DND-41 (cell line): Measurements from ENCODE around the gene RGL3.

ENCODE experiments used
- EZH2 ChIP-seq: IDR thresholded peaks from 3 replicates; pipeline ENCODE4 v1.6.1; 2012; ENCODE audit warnings: borderline replicate concordance, low read depth, mild to moderate bottlenecking, moderate library complexity, low read length, inconsistent platforms; ENCODE audit not compliant: severe bottlenecking
- TF ChIP-seq, protein P1 (sequence below): IDR thresholded peaks from 2 replicates; pipeline ENCODE4 v1.5.1; 2012; ENCODE audit warnings: borderline replicate concordance, low read length, moderate library complexity, mild to moderate bottlenecking; ENCODE audit not compliant: poor library complexity, severe bottlenecking; ENCODE audit errors: extremely low read depth

DNA sequence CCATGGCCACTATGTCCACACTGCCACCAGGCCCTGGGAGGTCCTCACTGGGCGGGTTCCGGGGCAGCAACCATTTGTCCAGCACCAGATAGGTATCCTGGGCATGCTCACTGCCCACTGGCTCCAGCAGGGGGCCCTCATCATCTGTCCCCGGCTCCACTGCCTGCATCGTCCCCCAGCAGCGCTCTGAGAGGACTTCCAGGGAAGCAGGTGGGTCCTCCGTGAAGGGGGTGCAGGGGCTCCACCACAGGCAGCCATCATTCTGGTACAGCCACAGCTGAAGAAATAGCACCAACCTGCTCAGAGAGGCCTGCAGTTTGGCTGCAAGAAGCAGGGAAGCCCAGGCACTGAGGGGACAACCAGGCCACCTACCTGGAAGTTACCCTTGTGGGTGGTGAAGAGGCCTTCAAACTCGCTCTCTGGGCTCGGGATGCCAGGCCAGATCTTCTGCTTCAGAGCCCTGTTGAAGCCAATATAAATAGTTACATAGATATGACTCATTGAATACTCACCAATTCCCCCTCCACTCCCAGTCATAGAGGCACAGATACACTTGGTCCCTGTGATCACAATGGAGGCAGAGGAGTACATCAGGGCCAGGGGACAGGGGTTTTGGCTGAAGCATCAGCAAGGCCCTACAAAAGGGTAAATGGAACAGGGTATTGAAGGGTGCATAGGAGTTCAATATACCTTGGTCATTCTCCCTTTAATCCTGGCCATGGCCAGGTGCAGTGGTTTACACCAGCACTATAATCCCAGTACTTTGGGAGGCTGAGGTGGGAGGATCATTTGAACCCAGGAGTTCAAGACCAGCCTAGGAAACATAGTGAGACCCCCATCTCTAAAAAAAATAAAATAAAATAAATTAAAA is 40.6 kb downstream of the RGL3 start:
- TF ChIP-seq, protein P1, sequence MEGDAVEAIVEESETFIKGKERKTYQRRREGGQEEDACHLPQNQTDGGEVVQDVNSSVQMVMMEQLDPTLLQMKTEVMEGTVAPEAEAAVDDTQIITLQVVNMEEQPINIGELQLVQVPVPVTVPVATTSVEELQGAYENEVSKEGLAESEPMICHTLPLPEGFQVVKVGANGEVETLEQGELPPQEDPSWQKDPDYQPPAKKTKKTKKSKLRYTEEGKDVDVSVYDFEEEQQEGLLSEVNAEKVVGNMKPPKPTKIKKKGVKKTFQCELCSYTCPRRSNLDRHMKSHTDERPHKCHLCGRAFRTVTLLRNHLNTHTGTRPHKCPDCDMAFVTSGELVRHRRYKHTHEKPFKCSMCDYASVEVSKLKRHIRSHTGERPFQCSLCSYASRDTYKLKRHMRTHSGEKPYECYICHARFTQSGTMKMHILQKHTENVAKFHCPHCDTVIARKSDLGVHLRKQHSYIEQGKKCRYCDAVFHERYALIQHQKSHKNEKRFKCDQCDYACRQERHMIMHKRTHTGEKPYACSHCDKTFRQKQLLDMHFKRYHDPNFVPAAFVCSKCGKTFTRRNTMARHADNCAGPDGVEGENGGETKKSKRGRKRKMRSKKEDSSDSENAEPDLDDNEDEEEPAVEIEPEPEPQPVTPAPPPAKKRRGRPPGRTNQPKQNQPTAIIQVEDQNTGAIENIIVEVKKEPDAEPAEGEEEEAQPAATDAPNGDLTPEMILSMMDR: peak; percentile 59
- no peak for TF ChIP-seq EZH2
